Measurements from ENCODE around the gene GRK7.

GRK7 gene

DNA sequence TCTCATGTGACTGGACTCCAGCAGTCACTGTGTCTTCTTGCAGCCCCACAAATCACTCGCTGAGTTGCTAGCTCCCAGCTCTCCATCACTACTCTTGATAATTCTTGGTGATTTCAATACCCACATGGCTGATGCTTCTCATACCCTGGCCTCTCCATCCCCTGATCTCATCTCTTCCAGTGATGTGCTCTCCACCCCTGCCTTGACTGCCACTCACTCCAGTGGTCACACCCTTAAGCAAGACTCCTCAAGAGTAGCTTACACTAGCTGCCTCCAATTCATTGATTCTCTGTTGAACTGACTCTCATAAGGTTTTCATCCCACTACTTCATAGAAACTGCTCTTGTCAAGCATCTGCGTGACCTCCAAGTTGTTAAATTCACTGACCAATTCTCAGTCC lies 837 bp downstream of the GRK7 start:
- Histone ChIP-seq H3K36me3 (ENCODE audit: low read depth) (no peaks in the 10 kb centered on the region), H3K27me3 (ENCODE audit: insufficient read depth, poor library complexity, severe bottlenecking) (no peaks in the 10 kb centered on the region), H3K9me3 (ENCODE audit: severe bottlenecking) (no peaks in the 10 kb centered on the region), H3K27ac (ENCODE audit: poor library complexity, severe bottlenecking) (no peak overlapping the region), H3K4me1 (ENCODE audit: insufficient read depth, poor library complexity, severe bottlenecking) (no peaks in the 10 kb centered on the region), H3K4me3 (ENCODE audit: severe bottlenecking) (no peak overlapping the region)
- TF ChIP-seq, protein P1, sequence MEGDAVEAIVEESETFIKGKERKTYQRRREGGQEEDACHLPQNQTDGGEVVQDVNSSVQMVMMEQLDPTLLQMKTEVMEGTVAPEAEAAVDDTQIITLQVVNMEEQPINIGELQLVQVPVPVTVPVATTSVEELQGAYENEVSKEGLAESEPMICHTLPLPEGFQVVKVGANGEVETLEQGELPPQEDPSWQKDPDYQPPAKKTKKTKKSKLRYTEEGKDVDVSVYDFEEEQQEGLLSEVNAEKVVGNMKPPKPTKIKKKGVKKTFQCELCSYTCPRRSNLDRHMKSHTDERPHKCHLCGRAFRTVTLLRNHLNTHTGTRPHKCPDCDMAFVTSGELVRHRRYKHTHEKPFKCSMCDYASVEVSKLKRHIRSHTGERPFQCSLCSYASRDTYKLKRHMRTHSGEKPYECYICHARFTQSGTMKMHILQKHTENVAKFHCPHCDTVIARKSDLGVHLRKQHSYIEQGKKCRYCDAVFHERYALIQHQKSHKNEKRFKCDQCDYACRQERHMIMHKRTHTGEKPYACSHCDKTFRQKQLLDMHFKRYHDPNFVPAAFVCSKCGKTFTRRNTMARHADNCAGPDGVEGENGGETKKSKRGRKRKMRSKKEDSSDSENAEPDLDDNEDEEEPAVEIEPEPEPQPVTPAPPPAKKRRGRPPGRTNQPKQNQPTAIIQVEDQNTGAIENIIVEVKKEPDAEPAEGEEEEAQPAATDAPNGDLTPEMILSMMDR (IDR thresholded peaks at IDR 0.05; ENCODE audit: poor library complexity, severe bottlenecking): no peak
- ATAC-seq (ENCODE audit: low read depth) (no peak), DNase-seq (ENCODE audit: low spot score) (no peak)

DNA sequence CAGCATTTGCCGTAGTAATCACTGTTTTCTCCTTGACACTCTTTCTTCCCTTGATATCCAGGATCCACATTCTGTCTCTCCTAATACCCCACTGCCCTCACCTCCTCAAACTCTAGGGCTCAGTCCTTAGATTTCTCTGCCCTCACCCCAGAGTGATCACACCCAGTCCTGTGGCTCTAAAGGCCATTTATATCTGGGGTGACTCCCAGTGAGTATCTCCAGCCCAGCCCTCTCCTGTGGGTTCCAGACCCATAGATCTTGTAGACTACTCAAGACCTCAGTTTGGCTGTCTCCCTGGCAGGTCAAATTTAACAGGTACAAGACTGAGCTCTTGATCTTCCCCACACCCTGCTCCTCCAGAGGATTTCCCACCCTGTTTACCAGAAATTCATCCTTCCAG lies 1.3 kb downstream of the GRK7 start:
- Histone ChIP-seq H3K9me3 (ENCODE audit: severe bottlenecking) (no peaks in the 10 kb centered on the region), H3K4me3 (ENCODE audit: severe bottlenecking) (no peak overlapping the region), H3K4me1 (ENCODE audit: insufficient read depth, poor library complexity, severe bottlenecking) (no peaks in the 10 kb centered on the region), H3K27ac (ENCODE audit: poor library complexity, severe bottlenecking) (no peak overlapping the region), H3K36me3 (ENCODE audit: low read depth) (no peaks in the 10 kb centered on the region), H3K27me3 (ENCODE audit: insufficient read depth, poor library complexity, severe bottlenecking) (no peaks in the 10 kb centered on the region)
- ATAC-seq (ENCODE audit: low read depth) (no peak), DNase-seq (ENCODE audit: low spot score) (no peak)
- TF ChIP-seq, protein P1 (IDR thresholded peaks at IDR 0.05; ENCODE audit: poor library complexity, severe bottlenecking): no peak

DNA sequence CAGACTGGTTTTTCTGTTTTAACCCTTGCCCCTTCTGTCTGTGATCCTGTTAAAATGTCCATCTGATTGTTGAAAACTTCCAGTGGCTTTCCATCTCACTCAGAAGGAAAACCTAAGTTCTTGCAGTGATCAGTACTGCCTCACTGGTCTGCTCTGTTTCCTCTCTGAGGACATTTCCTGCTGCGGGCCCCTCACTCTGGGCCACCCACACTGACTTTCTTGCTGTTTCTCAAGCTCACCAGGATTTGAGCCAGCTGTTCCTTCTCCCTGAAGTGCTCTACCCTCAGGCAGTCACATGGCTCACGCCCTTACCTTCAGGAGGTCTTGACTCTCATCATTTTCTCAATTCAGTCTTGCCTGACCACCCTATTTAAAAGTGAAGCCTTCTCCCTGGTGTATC lies 1.8 kb downstream of the GRK7 start:
- ATAC-seq (ENCODE audit: low read depth) (no peak), DNase-seq (ENCODE audit: low spot score) (no peak)
- H3K27me3 ChIP-seq (ENCODE audit: insufficient read depth, poor library complexity, severe bottlenecking): no peaks in the 10 kb centered on the region
- H3K4me3 ChIP-seq (ENCODE audit: severe bottlenecking): no peak overlapping the region
- H3K36me3 ChIP-seq (ENCODE audit: low read depth): no peaks in the 10 kb centered on the region
- TF ChIP-seq, protein P1 (IDR thresholded peaks at IDR 0.05; ENCODE audit: poor library complexity, severe bottlenecking): no peak
- no peaks in the 10 kb centered on the region for H3K4me1 ChIP-seq (ENCODE audit: insufficient read depth, poor library complexity, severe bottlenecking)
- no peaks in the 10 kb centered on the region for H3K9me3 ChIP-seq (ENCODE audit: severe bottlenecking)
- H3K27ac ChIP-seq (ENCODE audit: poor library complexity, severe bottlenecking): no peak overlapping the region

DNA sequence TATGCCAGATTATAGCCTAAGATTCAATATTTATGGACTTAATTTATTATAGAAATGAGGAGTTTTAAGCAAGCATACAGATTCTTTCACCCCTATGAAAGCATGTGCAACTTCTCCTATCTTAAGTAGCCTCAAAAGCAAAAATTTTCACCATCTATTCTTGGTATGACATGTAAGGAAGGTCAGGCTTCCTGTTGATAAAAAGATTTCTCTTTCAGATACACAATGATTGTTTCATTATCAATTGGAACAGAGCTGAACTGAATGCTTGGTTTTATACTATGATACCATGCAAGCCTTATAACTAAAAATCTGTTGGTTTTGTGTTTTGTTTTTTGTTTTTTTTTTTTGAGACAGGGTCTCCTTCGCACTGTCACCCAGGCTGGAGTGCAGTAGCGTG lies 3.9 kb downstream of the GRK7 start:
- no peak overlapping the region for H3K27ac ChIP-seq (ENCODE audit: poor library complexity, severe bottlenecking)
- DNase-seq (ENCODE audit: low spot score): no peak
- TF ChIP-seq, protein P1 (IDR thresholded peaks at IDR 0.05; ENCODE audit: poor library complexity, severe bottlenecking): no peak
- H3K4me3 ChIP-seq (ENCODE audit: severe bottlenecking): no peak overlapping the region
- H3K27me3 ChIP-seq (ENCODE audit: insufficient read depth, poor library complexity, severe bottlenecking): no peaks in the 10 kb centered on the region
- H3K9me3 ChIP-seq (ENCODE audit: severe bottlenecking): no peaks in the 10 kb centered on the region
- ATAC-seq (ENCODE audit: low read depth): no peak
- no peaks in the 10 kb centered on the region for H3K4me1 ChIP-seq (ENCODE audit: insufficient read depth, poor library complexity, severe bottlenecking)
- H3K36me3 ChIP-seq (ENCODE audit: low read depth): no peaks in the 10 kb centered on the region

DNA sequence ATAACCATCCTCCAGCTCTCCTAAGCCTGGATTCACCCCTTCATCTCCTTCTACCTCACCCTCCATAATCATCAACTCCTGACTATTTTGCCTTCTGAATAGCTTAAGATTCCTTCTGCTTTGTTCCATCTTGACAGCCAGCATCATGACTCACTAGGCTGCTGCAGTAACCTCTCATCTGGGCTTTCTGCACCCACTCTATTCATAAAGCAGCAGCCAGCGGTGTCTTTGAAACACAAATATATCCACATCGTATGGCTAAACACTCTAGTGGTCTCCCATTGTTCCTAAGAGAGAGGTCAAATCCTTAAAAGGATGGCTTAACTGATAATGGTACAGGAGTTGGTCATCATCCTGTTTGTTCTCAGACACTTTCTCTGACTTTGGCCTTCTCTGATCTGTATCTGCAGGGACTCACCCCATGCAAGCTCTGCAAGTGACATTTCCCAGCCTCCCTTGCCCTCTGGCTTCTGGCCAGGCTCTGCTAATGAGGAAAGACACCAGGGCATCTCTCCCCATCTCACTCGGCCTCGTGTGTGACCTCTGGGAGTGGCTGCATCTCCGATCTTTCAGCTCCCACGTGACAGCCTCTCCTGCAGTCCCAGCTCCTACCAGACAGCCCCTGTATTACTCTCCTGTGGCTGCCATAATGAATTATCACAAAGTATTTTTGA lies 6.2 kb downstream of the GRK7 start:
- Histone ChIP-seq H3K4me1 (ENCODE audit: insufficient read depth, poor library complexity, severe bottlenecking) (no peaks in the 10 kb centered on the region), H3K36me3 (ENCODE audit: low read depth) (no peaks in the 10 kb centered on the region), H3K27me3 (ENCODE audit: insufficient read depth, poor library complexity, severe bottlenecking) (no peaks in the 10 kb centered on the region), H3K9me3 (ENCODE audit: severe bottlenecking) (no peaks in the 10 kb centered on the region), H3K27ac (ENCODE audit: poor library complexity, severe bottlenecking) (no peak overlapping the region), H3K4me3 (ENCODE audit: severe bottlenecking) (no peak overlapping the region)
- no peak for ATAC-seq (ENCODE audit: low read depth)
- TF ChIP-seq, protein P1 (IDR thresholded peaks at IDR 0.05; ENCODE audit: poor library complexity, severe bottlenecking): no peak
- DNase-seq (ENCODE audit: low spot score): no peak
